ENCODE results near the gene PGA3. TPM values are rescaled to one million over a fixed set of nuclear protein-coding genes. Genes with fewer than 3 reads are reported as not detected.

Gene PGA3
- total RNA-seq, 2 experiments from 2014 or later = not detected

GRCh38 chr11:61161190-61162091 lies 41.9 kb upstream of the PGA3 start, which contains the start of gene VPS37C:
Gene VPS37C (minus strand): TSS chr11:61161426. CDS start chr11:61138829, 22,597 bp downstream.
- Histone ChIP-seq H3K9me3 (ENCODE audit: low read length) (peaks cover 5% of the 10 kb centered on the region; the same call in 1 of the 2 replicates), H3K9me2 (ENCODE audit: insufficient read depth, low read length) (no peaks in the 10 kb centered on the region), H3K4me3 (ENCODE audit: low read depth, low read length, poor library complexity, severe bottlenecking) (peak within 1 kb of the TSS; percentile 85), H3K4me1 (ENCODE audit: insufficient read depth, low read length, poor library complexity, severe bottlenecking) (peaks cover 28% of the 10 kb centered on the region), H2AFZ (ENCODE audit: low read length) (peak within 1 kb of the TSS; percentile 85), H3K79me2 (ENCODE audit: insufficient read depth, low read depth, low read length) (peaks cover 19% of the 10 kb centered on the region; the same call in 1 of the 2 replicates), H3K27ac (ENCODE audit: low read depth, low read length, poor library complexity, severe bottlenecking) (peak within 1 kb of the TSS; percentile 82), H4K20me1 (ENCODE audit: insufficient read depth, low read length) (no peaks in the 10 kb centered on the region), H3K36me3 (ENCODE audit: insufficient read depth, low read length) (no peaks in the 10 kb centered on the region; the same call in 1 of the 2 replicates), H3K4me2 (ENCODE audit: low read length) (peak within 1 kb of the TSS; percentile 94)
- TF ChIP-seq EZH2phosphoT487 (IDR thresholded peaks at IDR 0.05; ENCODE audit: borderline replicate concordance, low read depth, low read length) (no peak), CTCF (conservative IDR thresholded peaks at IDR 0.05; ENCODE audit: low read length) (no peak)
- POLR2A ChIA-PET = interaction anchor here (0.6 to 1.6 kb wide), 3 partner anchors 173 to 470 kb away, joined by 3 to 5 read pairs (median 4); partner anchors contain the start of genes CPSF7 and SDHAF2
- peak; percentile 92 for DNase-seq (ENCODE audit: low spot score)
- TSS peak; percentile 87 for BruUV-seq (replicated peaks)
- CTCF ChIA-PET (ENCODE audit: unreplicated experiment) = interaction anchor here (1.3 kb wide), 1 partner anchor 20 kb away, joined by 3 read pairs; no protein-coding TSS in a partner anchor
- intact Hi-C loops (cut with micrococcal nuclease; ENCODE audit: unreplicated experiment) = loop anchor here (1.0 to 2.0 kb wide), 4 partner anchors 196 to 255 kb away; partner anchors contain the start of genes PRPF19, SLC15A3 and TMEM109

- H3K4me3 ChIP-seq (ENCODE audit: low read depth, low read length, poor library complexity, severe bottlenecking) = peak overlapping the region; percentile 85
- CTCF ChIA-PET (ENCODE audit: unreplicated experiment) = no interaction called here
- BruUV-seq (replicated peaks) = no TSS peak
Measured at GRCh38 chr11:61162092-61162941, 41.0 kb upstream of the PGA3 start.

More at GRCh38 chr11:61162092-61162941, 41.0 kb upstream of the PGA3 start:
- H3K36me3 ChIP-seq (ENCODE audit: insufficient read depth, low read length) = no peaks in the 10 kb centered on the region
- H3K4me2 ChIP-seq (ENCODE audit: low read length) = peak overlapping the region; percentile 94
- H3K4me1 ChIP-seq (ENCODE audit: insufficient read depth, low read length, poor library complexity, severe bottlenecking) = peaks cover 28% of the 10 kb centered on the region
- TF ChIP-seq CTCF (conservative IDR thresholded peaks at IDR 0.05; ENCODE audit: low read length) = no peak
- no peak for TF ChIP-seq EZH2phosphoT487 (IDR thresholded peaks at IDR 0.05; ENCODE audit: borderline replicate concordance, low read depth, low read length)
- no peaks in the 10 kb centered on the region for H3K9me2 ChIP-seq (ENCODE audit: insufficient read depth, low read length)
- no peaks in the 10 kb centered on the region for H3K9me3 ChIP-seq (ENCODE audit: low read length)
- DNase-seq (ENCODE audit: low spot score) = peak; percentile 24
- POLR2A ChIA-PET = interaction anchor here (0.6 to 1.6 kb wide), 2 partner anchors 172 to 267 kb away, joined by 4 to 5 read pairs; partner anchors contain the start of genes CPSF7 and SDHAF2
- H2AFZ ChIP-seq (ENCODE audit: low read length) = peak overlapping the region; percentile 85
- intact Hi-C loops (cut with micrococcal nuclease; ENCODE audit: unreplicated experiment) = no loop called here
- no peaks in the 10 kb centered on the region for H4K20me1 ChIP-seq (ENCODE audit: insufficient read depth, low read length)
- peak overlapping the region; percentile 82 for H3K27ac ChIP-seq (ENCODE audit: low read depth, low read length, poor library complexity, severe bottlenecking)
- peaks cover 19% of the 10 kb centered on the region; the same call in 1 of the 2 replicates for H3K79me2 ChIP-seq (ENCODE audit: insufficient read depth, low read depth, low read length)

Measured in OCI-LY7 (cell line).